ENCODE data around the gene SGCD. TPM values are rescaled to one million over a fixed set of nuclear protein-coding genes. Genes with fewer than 3 reads are reported as not detected.

Gene SGCD
- total RNA-seq, 2 experiments from 2014 or later, result not detected

GRCh38 chr5:156329171-156329611, 2.2 kb downstream of the SGCD start:
- DNase-seq, result no peak
- H3K36me3 Mint-ChIP-seq (ENCODE audit: low read depth), result no peaks in the 10 kb centered on the region

GRCh38 chr5:156330141-156330870, 3.3 kb downstream of the SGCD start:
- CTCF ChIA-PET, result no interaction called here
- ATAC-seq, result no peak
- H3K4me1 Mint-ChIP-seq (ENCODE audit: low read depth), result no peaks in the 10 kb centered on the region

More at GRCh38 chr5:156329171-156329611, 2.2 kb downstream of the SGCD start:
- intact Hi-C loops (cut with micrococcal nuclease), result no loop called here
- no peak overlapping the region for H3K27ac Mint-ChIP-seq
- H3K9me3 Mint-ChIP-seq, result no peaks in the 10 kb centered on the region
- no peak for ATAC-seq
- no peak overlapping the region for H3K4me3 Mint-ChIP-seq
- H3K27me3 Mint-ChIP-seq, result peaks cover 18% of the 10 kb centered on the region
- no peaks in the 10 kb centered on the region for H3K4me1 Mint-ChIP-seq (ENCODE audit: low read depth)
- CTCF ChIA-PET, result no interaction called here
- POLR2A ChIA-PET, result no interaction called here
- TF ChIP-seq CTCF (IDR thresholded peaks at IDR 0.05), result no peak

GRCh38 chr5:156331181-156331580, 4.2 kb downstream of the SGCD start:
- POLR2A ChIA-PET, result no interaction called here
- H3K9me3 Mint-ChIP-seq, result no peaks in the 10 kb centered on the region
- intact Hi-C loops (cut with micrococcal nuclease), result no loop called here
- TF ChIP-seq CTCF (IDR thresholded peaks at IDR 0.05), result no peak
- DNase-seq (no peak), ATAC-seq (no peak)
- CTCF ChIA-PET, result no interaction called here
- no peaks in the 10 kb centered on the region for H3K36me3 Mint-ChIP-seq (ENCODE audit: low read depth)
- no peaks in the 10 kb centered on the region for H3K4me1 Mint-ChIP-seq (ENCODE audit: low read depth)
- H3K27me3 Mint-ChIP-seq, result peaks cover 16% of the 10 kb centered on the region
- H3K27ac Mint-ChIP-seq, result no peak overlapping the region
- no peak overlapping the region for H3K4me3 Mint-ChIP-seq

More at GRCh38 chr5:156330141-156330870, 3.3 kb downstream of the SGCD start:
- Mint-ChIP-seq H3K36me3 (ENCODE audit: low read depth) (no peaks in the 10 kb centered on the region), H3K9me3 (no peaks in the 10 kb centered on the region), H3K27ac (no peak overlapping the region), H3K27me3 (peaks cover 18% of the 10 kb centered on the region), H3K4me3 (no peak overlapping the region)
- TF ChIP-seq CTCF (IDR thresholded peaks at IDR 0.05), result no peak
- DNase-seq, result no peak
- POLR2A ChIA-PET, result no interaction called here
- intact Hi-C loops (cut with micrococcal nuclease), result no loop called here

GRCh38 chr5:156331845-156332244, 4.9 kb downstream of the SGCD start:
- ATAC-seq (no peak), DNase-seq (no peak)
- H3K9me3 Mint-ChIP-seq, result no peaks in the 10 kb centered on the region
- ChIA-PET CTCF (no interaction called here), POLR2A (interaction anchor here (0.5 kb wide), 1 partner anchor 148 kb away, joined by 3 read pairs; no protein-coding TSS in a partner anchor)
- no peak for TF ChIP-seq CTCF (IDR thresholded peaks at IDR 0.05)
- H3K27me3 Mint-ChIP-seq, result peaks cover 12% of the 10 kb centered on the region
- no peak overlapping the region for H3K27ac Mint-ChIP-seq
- no peaks in the 10 kb centered on the region for H3K4me1 Mint-ChIP-seq (ENCODE audit: low read depth)
- H3K4me3 Mint-ChIP-seq, result no peak overlapping the region
- H3K36me3 Mint-ChIP-seq (ENCODE audit: low read depth), result no peaks in the 10 kb centered on the region
- intact Hi-C loops (cut with micrococcal nuclease), result no loop called here

GRCh38 chr5:156332245-156332644, 5.3 kb downstream of the SGCD start:
- intact Hi-C loops (cut with micrococcal nuclease), result no loop called here
- no peaks in the 10 kb centered on the region for H3K4me1 Mint-ChIP-seq (ENCODE audit: low read depth)
- no peaks in the 10 kb centered on the region for H3K36me3 Mint-ChIP-seq (ENCODE audit: low read depth)
- no peaks in the 10 kb centered on the region for H3K9me3 Mint-ChIP-seq
- no peak for DNase-seq
- H3K27ac Mint-ChIP-seq, result no peak overlapping the region
- peaks cover 9% of the 10 kb centered on the region for H3K27me3 Mint-ChIP-seq
- ATAC-seq, result no peak
- ChIA-PET POLR2A (interaction anchor here (0.5 kb wide), 1 partner anchor 149 kb away, joined by 3 read pairs; no protein-coding TSS in a partner anchor), CTCF (no interaction called here)
- H3K4me3 Mint-ChIP-seq, result no peak overlapping the region
- no peak for TF ChIP-seq CTCF (IDR thresholded peaks at IDR 0.05)

Data from activated CD8-positive, alpha-beta T cell treated with anti-CD3 and anti-CD28 coated beads for 36 hours (primary cell).